ENCODE results near the gene CACNA1C. TPM values are rescaled to one million over a fixed set of nuclear protein-coding genes. Genes with fewer than 3 reads are reported as not detected.
A peak's percentile ranks its signal among the peaks of the same experiment; 100 is the strongest.

The CACNA1C gene
- total RNA-seq, 4 donors from 2014 or later: 3.8 to 13.6 (median 5.7) TPM

GRCh38 chr12:2192231-2192630 is 139.4 kb downstream of the CACNA1C start:
- no peak for DNase-seq (ENCODE audit: low spot score)
- ATAC-seq (ENCODE audit: low FRiP score): no peak
- TF ChIP-seq, protein P1, sequence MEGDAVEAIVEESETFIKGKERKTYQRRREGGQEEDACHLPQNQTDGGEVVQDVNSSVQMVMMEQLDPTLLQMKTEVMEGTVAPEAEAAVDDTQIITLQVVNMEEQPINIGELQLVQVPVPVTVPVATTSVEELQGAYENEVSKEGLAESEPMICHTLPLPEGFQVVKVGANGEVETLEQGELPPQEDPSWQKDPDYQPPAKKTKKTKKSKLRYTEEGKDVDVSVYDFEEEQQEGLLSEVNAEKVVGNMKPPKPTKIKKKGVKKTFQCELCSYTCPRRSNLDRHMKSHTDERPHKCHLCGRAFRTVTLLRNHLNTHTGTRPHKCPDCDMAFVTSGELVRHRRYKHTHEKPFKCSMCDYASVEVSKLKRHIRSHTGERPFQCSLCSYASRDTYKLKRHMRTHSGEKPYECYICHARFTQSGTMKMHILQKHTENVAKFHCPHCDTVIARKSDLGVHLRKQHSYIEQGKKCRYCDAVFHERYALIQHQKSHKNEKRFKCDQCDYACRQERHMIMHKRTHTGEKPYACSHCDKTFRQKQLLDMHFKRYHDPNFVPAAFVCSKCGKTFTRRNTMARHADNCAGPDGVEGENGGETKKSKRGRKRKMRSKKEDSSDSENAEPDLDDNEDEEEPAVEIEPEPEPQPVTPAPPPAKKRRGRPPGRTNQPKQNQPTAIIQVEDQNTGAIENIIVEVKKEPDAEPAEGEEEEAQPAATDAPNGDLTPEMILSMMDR (IDR thresholded peaks at IDR 0.05): no peak

DNA sequence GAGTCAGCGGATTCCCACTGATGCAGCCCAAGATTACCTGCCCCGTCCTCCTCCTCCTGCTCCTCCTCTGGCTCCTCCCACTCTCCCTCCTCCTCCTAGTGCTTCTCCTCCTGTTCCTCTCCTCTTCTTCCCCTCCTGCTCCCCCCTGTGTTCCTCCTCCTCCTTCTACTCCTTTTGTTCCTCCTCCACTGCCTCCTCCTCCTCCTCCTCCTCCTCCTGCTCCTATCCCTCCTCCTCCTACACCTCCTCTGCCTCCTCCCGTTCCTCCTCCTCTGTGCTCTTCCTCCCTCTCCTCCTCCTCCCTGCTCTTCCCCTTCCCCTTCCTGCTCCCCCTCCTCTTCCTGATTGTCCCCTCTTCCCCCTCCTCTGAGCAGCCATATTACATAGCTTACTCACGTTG is 141.3 kb downstream of the CACNA1C start:
- TF ChIP-seq, protein P1 (IDR thresholded peaks at IDR 0.05): no peak
- ATAC-seq (ENCODE audit: low FRiP score) (no peak), DNase-seq (ENCODE audit: low spot score) (no peak)

DNA sequence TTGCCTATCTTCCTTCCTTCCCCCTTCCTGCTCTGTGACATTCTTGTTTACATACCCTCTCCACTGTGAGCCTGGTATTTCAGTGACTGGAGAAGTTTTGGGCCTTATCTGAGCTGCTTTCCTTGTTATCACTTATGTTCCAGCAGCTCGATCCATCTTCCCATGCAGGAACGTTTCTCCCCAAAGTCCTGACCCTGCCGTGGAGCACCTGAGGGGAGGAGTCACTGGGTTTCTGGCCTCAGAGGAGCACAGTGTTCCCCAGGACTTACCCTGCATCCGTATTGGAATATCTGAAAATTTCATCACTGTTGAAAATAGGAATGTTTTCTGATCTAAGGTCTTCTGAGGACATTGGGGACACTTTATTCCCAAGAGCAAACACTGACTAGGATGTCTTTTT is 141.8 kb downstream of the CACNA1C start:
- TF ChIP-seq, protein P1 (IDR thresholded peaks at IDR 0.05): no peak
- no peak for DNase-seq (ENCODE audit: low spot score)

GRCh38 chr12:2195085-2195484 is 142.3 kb downstream of the CACNA1C start:
- TF ChIP-seq, protein P1 (IDR thresholded peaks at IDR 0.05): no peak
- ATAC-seq (ENCODE audit: low FRiP score) (no peak), DNase-seq (ENCODE audit: low spot score) (no peak)

More for the DNA sequence above, 141.8 kb downstream of the CACNA1C start:
- no peak for ATAC-seq (ENCODE audit: low FRiP score)

DNA sequence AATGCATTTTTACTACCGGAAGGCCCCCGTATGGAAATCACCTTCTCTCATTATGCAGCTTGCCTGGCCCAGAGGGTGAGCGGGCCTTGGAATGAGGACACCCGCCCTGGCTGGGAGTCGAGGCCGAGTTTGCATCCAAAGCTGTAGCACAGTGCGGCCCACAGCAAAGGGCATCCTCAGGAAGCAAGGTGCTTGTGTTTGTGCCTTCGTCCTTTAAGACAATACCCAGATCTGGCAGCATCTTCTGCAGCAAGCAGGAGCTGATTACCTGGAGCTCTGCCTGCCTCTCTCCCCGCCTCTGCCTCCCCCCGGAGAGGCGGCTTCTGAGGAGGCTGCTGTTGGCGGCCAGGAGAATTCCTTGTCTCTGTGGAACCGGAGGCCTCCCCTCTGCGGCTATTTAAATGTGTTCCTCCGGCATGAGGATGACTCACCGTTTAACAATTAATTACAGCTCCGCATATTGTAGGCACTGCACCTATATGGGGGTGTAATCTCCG is 145.3 kb downstream of the CACNA1C start:
- ATAC-seq (ENCODE audit: low FRiP score): peak; percentile 56
- TF ChIP-seq, protein P1 (IDR thresholded peaks at IDR 0.05): no peak
- DNase-seq (ENCODE audit: low spot score): no peak

GRCh38 chr12:2198542-2198941 is 145.8 kb downstream of the CACNA1C start:
- TF ChIP-seq, protein P1 (IDR thresholded peaks at IDR 0.05): no peak
- DNase-seq (ENCODE audit: low spot score) (no peak), ATAC-seq (ENCODE audit: low FRiP score) (no peak)

DNA sequence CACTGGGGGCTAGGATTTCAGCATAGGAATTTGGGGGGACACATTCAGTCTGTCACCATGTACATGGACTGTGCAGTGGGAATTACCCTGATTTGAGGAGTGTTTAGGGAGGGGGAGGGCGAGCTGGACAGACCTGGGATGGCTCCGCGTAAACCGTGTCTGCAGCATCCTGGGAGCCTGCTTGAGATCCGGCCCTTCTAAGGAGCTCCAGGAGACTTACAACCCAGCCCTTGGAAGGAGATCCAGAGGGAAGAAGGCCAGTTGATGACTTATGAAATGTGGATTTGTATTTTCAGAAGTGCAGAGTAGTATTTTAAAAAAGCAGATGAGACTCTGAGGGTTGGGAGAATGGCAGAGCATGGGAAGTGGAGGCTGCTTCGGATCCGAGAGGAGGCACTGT is 153.2 kb downstream of the CACNA1C start:
- DNase-seq (ENCODE audit: low spot score) (no peak), ATAC-seq (ENCODE audit: low FRiP score) (no peak)
- TF ChIP-seq, protein P1 (IDR thresholded peaks at IDR 0.05): no peak
